Activated CD8-positive, alpha-beta memory T cell treated with anti-CD3 and anti-CD28 coated beads for 4 hours (primary cell): ENCODE data around the gene COMMD1.
"Not testable (repeated sequence)": the region's sequence is repeated elsewhere in the genome, so short reads cannot be mapped to it uniquely, and the experiment has no call there.

Source experiments
- DNase-seq, 2 donors: peaks; one replicate each; pipeline ENCODE4 v3.0.0-alpha.2; 2020; ENCODE audit warnings: low read depth in 2 of 2

COMMD1 gene

GRCh38 chr2:62140426-62141141 is 235.1 kb downstream of the COMMD1 start:
- no peak for DNase-seq

- no peak for DNase-seq
These were observed 235.8 kb downstream of the COMMD1 start for GRCh38 chr2:62141142-62141740.

GRCh38 chr2:62142054-62142453 is 236.6 kb downstream of the COMMD1 start:
- no peak for DNase-seq

DNA sequence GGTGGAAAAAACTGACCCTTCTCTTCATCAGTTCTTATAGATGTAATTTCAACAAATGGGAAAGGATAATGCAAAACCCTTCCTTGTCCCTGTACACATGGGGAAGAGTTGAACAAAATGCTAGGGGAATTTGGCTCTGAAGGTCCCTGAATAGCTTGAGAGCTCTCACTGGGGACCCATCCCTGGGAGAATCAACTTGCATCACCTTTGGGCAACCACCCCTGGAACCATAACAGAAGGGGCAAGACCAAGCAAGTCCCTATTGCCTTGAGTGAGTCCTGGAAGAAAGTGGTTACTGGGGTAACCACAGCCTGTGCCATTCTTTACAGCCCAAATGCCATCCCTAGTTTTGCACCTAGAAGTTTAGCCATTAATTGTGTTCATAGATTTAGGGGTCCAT is 238.2 kb downstream of the COMMD1 start:
- no peak for DNase-seq

DNA sequence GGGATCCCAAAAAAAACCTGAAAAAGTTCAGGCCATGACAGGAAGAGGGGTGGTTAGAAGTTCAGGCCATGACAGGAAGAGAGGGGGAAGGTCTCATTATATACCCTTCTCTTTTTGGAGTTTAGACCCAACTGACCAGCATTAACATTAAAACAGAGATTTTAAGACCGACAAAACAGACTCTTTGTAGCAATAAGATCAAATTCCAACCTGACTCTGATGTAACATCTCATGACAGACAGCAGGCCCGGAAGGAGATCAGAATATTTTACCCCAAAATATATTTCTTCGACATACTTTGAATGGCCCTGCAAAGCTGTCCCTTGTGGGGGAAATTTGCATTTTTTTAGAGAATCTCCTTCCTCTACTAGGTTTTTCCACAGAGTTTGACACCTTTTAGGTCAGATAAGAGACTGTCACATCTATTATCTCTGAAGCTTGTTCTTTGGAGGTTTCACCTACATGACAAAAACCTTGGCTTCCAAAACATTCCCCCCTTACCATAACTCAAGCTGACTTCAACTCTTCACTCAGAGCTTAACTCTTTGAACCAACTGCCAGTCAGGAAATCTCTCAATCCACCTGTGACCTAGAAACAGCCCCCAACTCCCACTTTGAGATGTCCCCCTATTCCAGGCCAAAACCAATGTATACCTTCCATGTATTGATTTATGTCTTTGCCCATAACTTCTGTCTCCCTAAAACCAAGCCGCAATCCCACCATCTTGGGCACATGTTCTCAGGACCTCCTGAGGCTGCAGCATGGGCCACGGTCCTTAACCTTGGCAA is 239.4 kb downstream of the COMMD1 start:
- DNase-seq, result no peak

DNA sequence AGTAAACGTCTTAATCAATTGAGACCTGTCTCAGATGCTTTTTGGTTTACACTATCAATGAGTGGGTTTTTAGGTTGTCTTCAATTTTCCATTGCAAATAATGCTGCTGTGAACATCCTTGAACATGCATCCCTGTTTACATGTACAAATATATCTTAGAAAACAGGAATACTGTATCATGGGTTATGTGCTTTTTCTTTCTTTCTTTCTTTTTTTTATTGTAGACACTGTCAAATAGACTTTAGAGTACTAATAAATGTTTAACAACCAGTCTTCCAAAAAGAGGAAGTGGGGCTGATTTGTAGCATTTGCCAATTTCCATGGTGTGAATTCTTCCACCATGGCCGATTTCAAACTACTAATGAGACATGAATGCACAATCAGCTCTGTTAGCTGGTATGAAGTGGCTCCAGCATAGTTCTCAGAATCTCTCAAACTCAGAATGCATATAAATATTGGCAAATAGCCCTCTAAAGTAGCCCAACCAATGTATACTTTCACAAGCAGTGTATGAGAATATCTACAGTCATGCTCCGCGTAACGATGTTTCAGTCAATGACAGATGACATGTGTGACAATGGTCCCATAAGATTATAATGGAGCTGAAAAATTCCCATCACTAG is 240.1 kb downstream of the COMMD1 start:
- DNase-seq, result no peak

DNA sequence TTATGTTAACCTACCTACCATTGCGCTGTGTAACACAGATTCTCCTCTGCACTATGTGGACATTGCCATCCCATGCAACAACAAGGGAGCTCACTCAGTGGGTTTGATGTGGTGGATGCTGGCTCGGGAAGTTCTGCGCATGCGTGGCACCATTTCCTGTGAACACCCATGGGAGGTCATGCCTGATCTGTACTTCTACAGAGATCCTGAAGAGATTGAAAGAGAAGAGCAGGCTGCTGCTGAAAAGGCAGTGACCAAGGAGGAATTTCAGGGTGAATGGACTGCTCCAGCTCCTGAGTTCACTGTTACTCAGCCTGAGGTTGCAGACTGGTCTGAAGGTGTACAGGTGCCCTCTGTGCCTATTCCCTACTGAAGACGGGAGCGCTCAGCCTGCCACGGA is 241.3 kb downstream of the COMMD1 start:
- DNase-seq, result not testable (repeated sequence)

DNA sequence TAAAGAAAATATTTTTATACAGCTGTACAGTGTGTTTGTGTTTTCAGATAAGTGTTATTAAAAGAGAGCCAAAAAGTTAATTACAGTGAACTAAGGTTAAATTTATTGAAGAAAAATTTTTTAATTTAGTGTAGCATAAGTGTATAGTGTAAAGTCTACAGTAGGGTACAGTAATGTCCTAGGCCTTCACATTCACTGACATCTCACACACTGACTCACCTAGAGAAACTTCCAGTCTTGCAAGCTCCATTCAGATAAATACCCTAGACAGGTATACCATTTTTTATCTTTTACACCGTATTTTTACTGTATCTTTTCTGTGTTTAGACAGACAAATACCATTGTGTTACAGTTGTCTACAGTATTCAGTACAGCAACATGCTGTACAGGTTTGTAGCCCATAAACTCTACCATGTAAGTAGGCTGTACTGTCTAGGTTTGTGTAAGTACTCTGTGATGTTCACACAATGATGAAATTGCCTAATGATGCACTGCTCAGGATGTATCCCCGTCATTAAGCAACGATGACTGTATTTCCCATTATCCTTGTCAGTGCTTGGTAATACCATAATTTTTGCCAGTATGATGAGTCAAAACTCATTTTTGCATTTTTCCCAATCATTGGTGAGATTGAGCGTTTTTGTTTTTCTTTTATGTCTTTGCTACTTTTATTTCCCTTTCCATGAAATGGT is 242.3 kb downstream of the COMMD1 start:
- no peak for DNase-seq

- DNase-seq, result no peak
These were observed 244.2 kb downstream of the COMMD1 start for GRCh38 chr2:62149708-62150107.

DNA sequence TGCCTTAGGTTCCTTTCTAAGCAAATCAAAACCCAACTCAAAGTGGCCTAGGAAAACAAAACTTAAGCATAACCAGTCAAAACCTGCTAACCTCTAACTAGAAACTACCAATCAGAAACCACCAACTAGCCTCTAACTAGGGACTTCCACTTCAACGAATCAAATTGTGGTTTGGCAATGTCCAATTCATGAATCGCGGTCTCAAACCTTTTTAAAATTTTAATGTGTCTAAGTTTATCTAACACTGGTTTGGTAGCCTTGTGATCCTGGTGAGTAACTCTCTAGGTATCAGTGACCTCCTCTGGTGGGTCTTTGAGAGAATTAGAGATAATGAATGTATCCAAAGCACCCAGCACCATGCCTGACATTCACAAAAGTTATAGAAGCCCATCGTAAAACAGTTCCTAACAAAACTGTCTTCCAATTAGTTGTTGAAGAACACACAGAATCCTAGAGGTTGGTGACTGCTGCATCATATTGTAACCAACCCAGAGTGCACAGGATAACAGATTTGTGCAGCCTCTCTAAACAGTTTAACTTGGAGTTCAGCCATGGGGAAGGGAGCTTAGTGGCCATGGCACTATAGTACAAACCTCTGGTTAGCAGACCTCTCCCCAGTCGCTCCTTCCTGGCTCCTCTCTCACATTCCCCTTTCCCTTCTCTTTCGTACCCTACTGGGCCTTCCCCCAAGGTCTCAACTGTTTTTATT is 245.3 kb downstream of the COMMD1 start:
- no peak for DNase-seq

GRCh38 chr2:62151306-62151638 is 245.8 kb downstream of the COMMD1 start:
- no peak for DNase-seq

- no peak for DNase-seq
These were observed 246.5 kb downstream of the COMMD1 start for GRCh38 chr2:62152000-62152399.

- DNase-seq, result no peak
These were observed 251.5 kb downstream of the COMMD1 start for GRCh38 chr2:62156861-62157496.

GRCh38 chr2:62158444-62159121 is 253.1 kb downstream of the COMMD1 start:
- DNase-seq, result no peak

GRCh38 chr2:62160691-62161090 is 255.2 kb downstream of the COMMD1 start:
- not testable (repeated sequence) for DNase-seq

- no peak for DNase-seq
These were observed 257.8 kb downstream of the COMMD1 start for GRCh38 chr2:62163106-62163831.

DNA sequence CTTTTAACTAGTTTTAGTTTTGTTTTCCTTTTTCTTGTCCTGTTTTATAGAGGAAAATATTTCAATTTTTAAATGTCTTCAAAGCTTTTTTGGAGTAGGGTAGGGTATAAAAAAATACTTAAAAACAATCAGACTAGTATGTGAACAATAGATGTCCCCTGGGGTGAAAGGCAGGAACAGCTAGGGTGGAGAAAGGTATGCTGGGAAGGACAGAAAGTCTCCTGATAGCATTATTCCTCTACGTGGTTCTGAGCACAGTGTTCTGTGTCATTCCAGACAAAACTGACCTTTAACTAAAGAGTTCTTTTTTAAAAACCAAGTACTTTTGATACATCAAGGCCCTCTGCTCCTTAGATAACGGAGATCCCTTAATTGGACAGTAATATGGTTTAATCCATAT is 258.4 kb downstream of the COMMD1 start:
- no peak for DNase-seq

DNA sequence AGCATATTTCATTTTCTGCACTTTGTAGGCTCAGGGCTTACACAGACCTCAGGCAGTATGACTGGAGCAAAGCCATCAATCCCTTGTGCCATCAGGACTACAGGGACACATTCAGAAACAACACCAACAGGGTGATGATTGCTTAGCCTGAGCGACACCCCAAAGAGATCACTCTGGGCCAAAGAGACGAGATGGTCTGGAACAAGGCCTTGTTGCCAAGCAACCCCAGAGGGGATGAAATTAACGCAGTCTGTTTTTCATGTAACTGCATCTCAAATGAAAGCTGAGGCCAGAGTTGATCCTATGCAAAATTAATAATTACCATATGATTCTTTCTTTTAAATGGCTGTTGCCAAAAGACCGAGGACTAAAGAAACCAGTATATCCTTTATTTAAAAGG is 270.3 kb downstream of the COMMD1 start:
- no peak for DNase-seq

- no peak for DNase-seq
These were observed 271.3 kb downstream of the COMMD1 start for GRCh38 chr2:62176801-62177200.
